HFFc6 (cell line): Measurements from ENCODE around the gene MAGI1. TPM values are rescaled to one million over a fixed set of nuclear protein-coding genes. Genes with fewer than 3 reads are reported as not detected.

Experiments used
- DNase-seq: peaks from one replicate; pipeline ENCODE4 v3.0.0-alpha.2; 2018
- H3K27ac Mint-ChIP-seq: 2 replicates; pipeline ENCODE4 v1.8.0; 2020; ENCODE audit warnings: mild to moderate bottlenecking, mixed read lengths
- H3K27me3 Mint-ChIP-seq: 2 replicates; pipeline ENCODE4 v1.8.0; 2021; ENCODE audit warnings: mild to moderate bottlenecking, moderate library complexity, mixed read lengths; ENCODE audit not compliant: insufficient read depth
- H3K36me3 Mint-ChIP-seq: 2 replicates; pipeline ENCODE4 v1.8.0; 2021; ENCODE audit warnings: low read depth, mixed read lengths
- H3K4me1 Mint-ChIP-seq: 2 replicates; pipeline ENCODE4 v1.8.0; 2020; ENCODE audit warnings: low read depth, mixed read lengths
- H3K4me3 Mint-ChIP-seq: 2 replicates; pipeline ENCODE4 v1.8.0; 2020; ENCODE audit warnings: mild to moderate bottlenecking, moderate library complexity, mixed read lengths
- H3K9me3 Mint-ChIP-seq: 2 replicates; pipeline ENCODE4 v1.8.0; 2020; ENCODE audit warnings: mild to moderate bottlenecking, mixed read lengths
- CTCF ChIP-seq: fragments of 200-600 bp; sonication (generic); IDR thresholded peaks from 2 replicates; pipeline ENCODE4 v1.5.0; 2021; ENCODE audit warnings: antibody characterized with exemption, mild to moderate bottlenecking
- total RNA-seq, 6 experiments: library from RNA; stranded (reverse); fragmentation: NEBNext Ultra II Directional; extraction: Animal tissue kit (Norgen Biotek cat#: 25700); gene quantifications; 2 replicates in 1 of 6; 3 replicates in 5 of 6; pipeline ENCODE4 v1.2.3, GENCODE V29; 2021

Gene MAGI1
- total RNA-seq, 6 experiments from 2014 or later = 21.1 to 30.5 (median 22.4) TPM

- H3K4me3 Mint-ChIP-seq = no peak overlapping the region
- H3K36me3 Mint-ChIP-seq = no peaks in the 10 kb centered on the region
- no peaks in the 10 kb centered on the region for H3K9me3 Mint-ChIP-seq
- no peaks in the 10 kb centered on the region for H3K27me3 Mint-ChIP-seq
- no peak for DNase-seq
- H3K27ac Mint-ChIP-seq = no peak overlapping the region
- TF ChIP-seq CTCF = no peak
- H3K4me1 Mint-ChIP-seq = peaks cover 45% of the 10 kb centered on the region
These were observed 41.4 kb upstream of the MAGI1 start for GRCh38 chr3:66080167-66080566.

- Mint-ChIP-seq H3K27me3 (no peaks in the 10 kb centered on the region), H3K27ac (no peak overlapping the region), H3K4me1 (peaks cover 43% of the 10 kb centered on the region), H3K4me3 (no peak overlapping the region), H3K9me3 (no peaks in the 10 kb centered on the region), H3K36me3 (no peaks in the 10 kb centered on the region)
- DNase-seq = no peak
- no peak for TF ChIP-seq CTCF
These were observed 39.3 kb upstream of the MAGI1 start for GRCh38 chr3:66077973-66078372.

GRCh38 chr3:66076861-66077470, 38.2 kb upstream of the MAGI1 start:
- H3K27ac Mint-ChIP-seq = peak overlapping the region; percentile 85
- TF ChIP-seq CTCF = no peak
- no peaks in the 10 kb centered on the region for H3K9me3 Mint-ChIP-seq
- H3K4me1 Mint-ChIP-seq = peaks cover 37% of the 10 kb centered on the region
- H3K4me3 Mint-ChIP-seq = peak overlapping the region; percentile 66
- no peaks in the 10 kb centered on the region for H3K27me3 Mint-ChIP-seq
- peak; percentile 63 for DNase-seq
- no peaks in the 10 kb centered on the region for H3K36me3 Mint-ChIP-seq

- peak; percentile 83 for DNase-seq
- Mint-ChIP-seq H3K27ac (peak overlapping the region; percentile 81), H3K4me3 (peak overlapping the region; percentile 64), H3K9me3 (no peaks in the 10 kb centered on the region), H3K4me1 (peaks cover 37% of the 10 kb centered on the region), H3K27me3 (no peaks in the 10 kb centered on the region), H3K36me3 (no peaks in the 10 kb centered on the region)
- TF ChIP-seq CTCF = no peak
These were observed 36.6 kb upstream of the MAGI1 start for GRCh38 chr3:66075281-66075680.

GRCh38 chr3:66073464-66074141, 34.9 kb upstream of the MAGI1 start:
- H3K4me3 Mint-ChIP-seq = no peak overlapping the region
- H3K4me1 Mint-ChIP-seq = peaks cover 37% of the 10 kb centered on the region
- peaks cover 5% of the 10 kb centered on the region for H3K9me3 Mint-ChIP-seq
- TF ChIP-seq CTCF = no peak
- H3K27me3 Mint-ChIP-seq = no peaks in the 10 kb centered on the region
- H3K36me3 Mint-ChIP-seq = peaks cover 5% of the 10 kb centered on the region; the same call in 1 of the 2 replicates
- H3K27ac Mint-ChIP-seq = no peak overlapping the region
- DNase-seq = no peak
